GM18909 (cell line): Measurements from ENCODE around the gene RBM25.
"Not testable (repeated sequence)": the region's sequence is repeated elsewhere in the genome, so short reads cannot be mapped to it uniquely, and the experiment has no call there.

Experiments
- ATAC-seq: cut with Tn5 transposase; IDR thresholded peaks from one replicate; pipeline ENCODE4 v1.9.1; 2021; ENCODE audit warnings: mild to moderate bottlenecking; ENCODE audit not compliant: unreplicated experiment, poor library complexity

The RBM25 gene

GRCh38 chr14:73058224-73058921 lies at the start of gene RBM25:
RBM25 (plus strand) TSS chr14:73058534; CDS start chr14:73071642, 13,108 bp downstream.
- ATAC-seq = peak; percentile 96

- ATAC-seq = not testable (repeated sequence)
These were observed 47.1 kb upstream of the RBM25 start for GRCh38 chr14:73011189-73011588.

- peak; percentile 66 for ATAC-seq
These were observed 44.2 kb upstream of the RBM25 start for GRCh38 chr14:73014105-73014504.

- ATAC-seq = not testable (repeated sequence)
These were observed 42.8 kb upstream of the RBM25 start for GRCh38 chr14:73015552-73015951.

GRCh38 chr14:73016011-73016410 lies 42.3 kb upstream of the RBM25 start:
- ATAC-seq = not testable (repeated sequence)

- no peak for ATAC-seq
These were observed 36.3 kb upstream of the RBM25 start for GRCh38 chr14:73022051-73022450.

GRCh38 chr14:73025544-73025943 lies 32.8 kb upstream of the RBM25 start:
- no peak for ATAC-seq

DNA sequence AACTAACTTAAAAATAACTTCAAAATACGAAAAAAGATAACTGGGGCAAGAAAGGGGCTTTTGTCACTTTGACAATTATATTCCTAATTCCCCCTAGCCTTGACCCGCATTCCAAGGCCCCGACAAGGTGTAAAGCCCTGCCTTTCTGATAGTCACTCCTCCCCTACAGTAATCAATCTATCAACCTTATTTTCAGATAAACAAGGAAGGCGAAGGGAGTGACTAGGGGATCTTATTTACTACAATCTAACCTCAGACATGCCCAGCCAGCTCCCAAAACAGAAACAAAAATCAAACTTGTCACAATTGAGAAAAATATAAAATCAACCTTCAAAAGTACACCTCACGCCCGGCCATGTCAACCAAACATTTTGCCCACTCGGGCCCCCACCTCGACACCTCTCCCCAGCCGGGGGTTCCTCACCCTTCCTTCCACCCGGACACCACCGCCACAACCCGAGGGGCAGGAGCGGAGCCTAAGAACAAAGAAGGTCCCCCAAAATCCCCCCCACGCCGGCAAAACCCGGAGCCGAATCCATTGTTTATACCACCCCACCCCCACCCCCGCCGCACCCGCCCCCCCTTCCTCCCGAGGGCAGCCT lies 32.0 kb upstream of the RBM25 start:
- ATAC-seq = no peak

DNA sequence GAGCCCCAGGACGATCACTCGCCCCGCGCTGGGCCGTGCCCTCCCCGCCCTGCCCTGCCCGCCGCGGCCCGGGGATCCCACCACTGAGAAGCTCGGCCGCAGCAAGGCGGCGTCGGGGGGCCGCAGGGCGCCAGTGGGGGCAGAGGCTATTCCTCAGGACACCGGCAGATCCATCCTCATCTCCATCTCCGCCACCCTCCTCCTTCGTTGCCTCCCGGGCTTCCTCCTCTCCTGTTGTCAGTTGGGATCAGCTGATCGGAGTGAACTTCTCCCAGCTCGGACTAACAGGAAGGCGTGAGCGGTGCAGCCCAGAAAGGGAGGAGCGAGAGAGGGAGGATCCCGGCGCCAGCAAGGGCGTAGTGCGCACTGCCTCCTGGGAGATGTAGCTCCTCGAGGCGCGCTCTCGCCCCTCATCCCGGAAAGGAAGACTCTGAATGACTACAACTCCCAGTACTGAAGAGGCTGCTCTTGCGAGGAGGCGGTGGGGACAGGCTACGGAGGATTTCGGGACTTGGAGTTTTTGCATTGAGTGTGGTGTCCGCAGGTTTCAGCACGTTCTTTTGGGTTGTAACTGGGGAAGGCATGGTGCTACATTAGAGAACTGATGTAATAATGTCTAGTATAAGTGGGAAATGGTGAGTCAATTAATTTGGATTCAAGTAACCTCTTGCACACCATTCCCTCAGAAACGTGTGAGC lies 31.3 kb upstream of the RBM25 start, which contains the start of gene ZFYVE1:
Gene ZFYVE1 (minus strand): TSS at position 262 of the 698 bp plus-strand sequence. CDS start 2,598 bp downstream, outside the sequence.
- ATAC-seq = peak; percentile 95

- ATAC-seq = no peak
These were observed 30.8 kb upstream of the RBM25 start for GRCh38 chr14:73027546-73027945.

GRCh38 chr14:73027984-73028383 lies 30.4 kb upstream of the RBM25 start:
- ATAC-seq = no peak

DNA sequence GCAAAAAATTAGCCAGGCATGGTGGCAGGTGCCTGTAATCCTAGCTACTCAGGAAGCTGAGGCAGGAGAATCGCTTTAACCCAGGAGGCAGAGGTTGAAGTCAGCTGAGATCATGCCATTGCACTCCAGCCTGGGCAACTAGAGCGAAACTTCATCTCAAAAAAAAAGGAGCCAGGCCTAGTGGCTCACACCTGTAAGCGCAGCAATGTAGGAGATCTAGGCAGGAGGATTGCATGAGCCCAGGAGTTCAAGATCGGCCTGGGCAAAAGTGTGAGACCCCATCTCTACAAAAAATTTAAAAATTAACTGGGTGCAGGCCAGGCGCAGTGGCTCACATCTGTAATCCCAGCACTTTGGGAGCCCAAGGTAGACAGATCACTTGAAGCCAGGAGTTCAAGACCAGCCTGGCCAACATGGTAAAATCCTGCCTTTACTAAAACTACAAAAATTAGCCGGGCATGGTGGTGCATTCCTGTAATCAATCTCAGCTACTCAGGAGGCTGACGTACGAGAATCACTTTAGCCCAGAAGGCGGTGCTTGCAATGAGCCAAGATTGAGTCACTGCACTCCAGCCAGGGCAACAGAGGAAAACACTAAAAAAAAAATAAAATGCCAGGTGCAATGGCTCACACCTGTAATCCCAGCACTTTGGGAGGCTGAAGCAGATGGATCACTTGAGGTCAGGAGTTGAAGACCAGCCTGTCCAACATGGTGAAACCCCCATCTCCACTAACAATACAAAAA lies 21.5 kb upstream of the RBM25 start:
- ATAC-seq = not testable (repeated sequence)

GRCh38 chr14:73047808-73048207 lies 10.5 kb upstream of the RBM25 start:
- no peak for ATAC-seq

DNA sequence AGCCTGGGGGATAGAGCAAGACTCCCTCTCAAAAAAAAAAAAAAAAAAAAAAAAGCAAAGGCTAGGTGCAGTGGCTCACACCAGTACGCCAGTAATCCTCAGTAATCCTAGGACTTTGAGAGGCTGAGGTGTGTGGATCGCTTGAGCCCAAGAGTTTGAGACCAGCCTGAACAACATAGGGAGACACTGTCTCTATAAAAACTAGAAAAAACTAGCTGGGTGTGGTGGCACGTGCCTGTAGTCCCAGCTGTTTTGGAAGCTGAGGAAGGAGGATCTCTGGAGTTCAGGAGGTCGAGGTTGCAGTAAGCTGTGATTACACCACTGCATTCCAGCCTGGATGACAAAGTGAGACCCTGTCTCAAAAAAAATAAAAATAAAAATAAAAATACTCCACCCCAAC lies 8.9 kb upstream of the RBM25 start:
- no peak for ATAC-seq

- ATAC-seq = no peak
These were observed 3.1 kb upstream of the RBM25 start for GRCh38 chr14:73055251-73055650.

DNA sequence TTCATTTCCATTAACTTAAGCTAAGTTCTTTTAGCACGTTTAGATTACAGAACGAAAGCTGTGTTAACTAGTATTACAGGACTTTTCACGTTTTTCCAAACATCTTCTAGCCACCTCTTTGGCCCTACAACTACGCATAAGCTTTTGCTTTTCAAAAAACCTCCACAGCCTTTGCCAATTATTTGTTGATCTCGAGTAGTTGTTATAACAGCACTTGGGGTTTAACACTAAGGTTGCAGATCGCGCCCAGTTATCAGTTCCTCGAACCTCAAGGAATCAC lies 450 bp upstream of the RBM25 start:
- ATAC-seq = no peak

- ATAC-seq = peak; percentile 6
These were observed 764 bp downstream of the RBM25 start for GRCh38 chr14:73058922-73059673.

DNA sequence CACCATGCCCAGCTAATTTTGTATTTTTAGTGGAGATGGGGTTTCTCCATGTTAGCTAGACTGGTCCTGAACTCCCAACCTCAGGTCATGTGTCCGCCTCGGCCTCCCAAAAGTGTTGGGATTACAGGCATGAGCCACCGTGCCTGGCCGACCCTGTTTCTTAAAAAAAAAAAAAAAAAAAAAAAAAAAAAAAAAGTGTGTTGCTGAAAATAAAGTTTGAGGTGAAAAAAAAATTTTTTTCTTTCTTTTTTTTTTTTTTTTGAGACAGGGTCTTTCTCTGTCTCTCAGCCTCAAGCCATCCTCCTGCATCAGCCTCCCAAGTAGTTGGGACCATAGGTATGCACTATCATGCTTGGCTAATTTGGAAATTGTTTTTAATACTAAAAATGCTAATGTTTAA lies 11.3 kb downstream of the RBM25 start:
- no peak for ATAC-seq

- ATAC-seq = no peak
These were observed 32.7 kb downstream of the RBM25 start for GRCh38 chr14:73091044-73091443.

GRCh38 chr14:73097421-73097820 lies 39.1 kb downstream of the RBM25 start:
- ATAC-seq = no peak
